Measurements from ENCODE around the gene INPP1.

INPP1 gene

DNA sequence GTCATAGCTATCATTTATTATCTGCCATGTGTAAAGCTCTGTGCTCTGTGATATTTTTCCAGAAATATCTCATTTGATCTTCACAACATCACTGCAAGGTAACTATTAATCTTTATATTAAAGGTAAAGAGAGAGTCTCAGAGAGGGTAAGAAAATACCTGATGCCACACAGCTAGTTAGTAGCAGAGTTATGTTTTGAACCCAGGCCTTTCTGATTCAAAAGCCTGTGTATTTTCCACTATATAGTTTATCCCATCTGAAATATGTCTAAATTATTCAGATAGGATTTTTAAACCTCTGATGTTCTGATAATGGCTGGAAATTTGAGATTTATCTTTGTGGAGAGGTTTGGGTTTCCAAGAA lies 10.1 kb downstream of the INPP1 start:
- no peak overlapping the region for H3K27ac ChIP-seq (ENCODE audit: low read length)
- H3K36me3 ChIP-seq (ENCODE audit: insufficient read depth, low read length), result no peaks in the 10 kb centered on the region
- ATAC-seq (ENCODE audit: insufficient read depth, low read depth), result no peak
- H4K20me1 ChIP-seq (ENCODE audit: insufficient read depth, low read length), result no peaks in the 10 kb centered on the region
- no peaks in the 10 kb centered on the region for H3K79me2 ChIP-seq (ENCODE audit: insufficient read depth, low read length)
- H3K9me3 ChIP-seq (ENCODE audit: insufficient read depth, low read length, severe bottlenecking), result no peaks in the 10 kb centered on the region
- no peak for DNase-seq
- no peak for TF ChIP-seq EZH2 (IDR thresholded peaks at IDR 0.05; ENCODE audit: borderline replicate concordance, low read depth, low read length, severe bottlenecking)
- TF ChIP-seq, protein P1, sequence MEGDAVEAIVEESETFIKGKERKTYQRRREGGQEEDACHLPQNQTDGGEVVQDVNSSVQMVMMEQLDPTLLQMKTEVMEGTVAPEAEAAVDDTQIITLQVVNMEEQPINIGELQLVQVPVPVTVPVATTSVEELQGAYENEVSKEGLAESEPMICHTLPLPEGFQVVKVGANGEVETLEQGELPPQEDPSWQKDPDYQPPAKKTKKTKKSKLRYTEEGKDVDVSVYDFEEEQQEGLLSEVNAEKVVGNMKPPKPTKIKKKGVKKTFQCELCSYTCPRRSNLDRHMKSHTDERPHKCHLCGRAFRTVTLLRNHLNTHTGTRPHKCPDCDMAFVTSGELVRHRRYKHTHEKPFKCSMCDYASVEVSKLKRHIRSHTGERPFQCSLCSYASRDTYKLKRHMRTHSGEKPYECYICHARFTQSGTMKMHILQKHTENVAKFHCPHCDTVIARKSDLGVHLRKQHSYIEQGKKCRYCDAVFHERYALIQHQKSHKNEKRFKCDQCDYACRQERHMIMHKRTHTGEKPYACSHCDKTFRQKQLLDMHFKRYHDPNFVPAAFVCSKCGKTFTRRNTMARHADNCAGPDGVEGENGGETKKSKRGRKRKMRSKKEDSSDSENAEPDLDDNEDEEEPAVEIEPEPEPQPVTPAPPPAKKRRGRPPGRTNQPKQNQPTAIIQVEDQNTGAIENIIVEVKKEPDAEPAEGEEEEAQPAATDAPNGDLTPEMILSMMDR (IDR thresholded peaks at IDR 0.05; ENCODE audit: borderline replicate concordance, extremely low read depth, low read length, poor library complexity, severe bottlenecking), result no peak
- H2AFZ ChIP-seq (ENCODE audit: low read depth, low read length), result no peak overlapping the region
- no peak overlapping the region for H3K4me2 ChIP-seq (ENCODE audit: insufficient read depth, low read length)
- no peak overlapping the region for H3K4me3 ChIP-seq (ENCODE audit: low read depth in 1 of 2, low read length in 2 of 2)
- H3K4me1 ChIP-seq (ENCODE audit: insufficient read depth, low read length), result no peaks in the 10 kb centered on the region
- H3K27me3 ChIP-seq (ENCODE audit: insufficient read depth, low read length, poor library complexity), result no peaks in the 10 kb centered on the region
- no peak overlapping the region for H3K9ac ChIP-seq (ENCODE audit: low read depth, low read length)

DNA sequence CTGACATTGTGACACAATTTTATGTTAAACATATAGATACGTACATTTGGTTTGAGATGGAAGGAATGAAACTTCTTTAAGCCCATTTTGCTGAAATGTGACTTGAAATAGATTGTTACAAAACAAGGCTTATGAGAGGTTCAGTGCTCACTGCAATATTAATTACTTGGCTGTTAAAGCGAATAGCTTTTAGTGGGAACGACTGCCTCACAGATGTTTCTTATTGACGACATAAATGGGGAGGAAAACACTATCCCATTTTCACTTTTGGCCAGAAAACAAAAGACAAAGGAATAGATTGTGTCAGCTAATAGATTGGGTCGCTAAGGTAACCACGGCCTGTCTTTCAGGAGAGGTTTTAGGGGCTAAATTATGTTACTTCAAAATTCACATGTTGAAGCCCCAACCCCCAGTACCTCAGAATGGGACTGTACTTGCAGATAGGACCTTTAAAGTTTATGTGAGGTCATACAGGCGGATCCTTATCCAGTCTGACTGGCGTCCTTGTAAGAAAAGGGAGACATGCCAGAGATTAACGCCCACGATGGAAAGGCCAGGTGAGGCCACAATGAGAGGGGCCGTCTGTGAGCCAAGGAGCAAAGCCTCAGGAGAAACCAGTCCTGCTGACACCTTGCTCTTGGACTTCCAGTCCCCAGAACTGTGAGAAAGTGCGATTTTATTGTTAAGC lies 10.8 kb downstream of the INPP1 start:
- no peaks in the 10 kb centered on the region for H3K36me3 ChIP-seq (ENCODE audit: insufficient read depth, low read length)
- TF ChIP-seq, protein P1 (IDR thresholded peaks at IDR 0.05; ENCODE audit: borderline replicate concordance, extremely low read depth, low read length, poor library complexity, severe bottlenecking), result no peak
- no peak for TF ChIP-seq EZH2 (IDR thresholded peaks at IDR 0.05; ENCODE audit: borderline replicate concordance, low read depth, low read length, severe bottlenecking)
- no peak overlapping the region for H3K9ac ChIP-seq (ENCODE audit: low read depth, low read length)
- ATAC-seq (ENCODE audit: insufficient read depth, low read depth) (no peak), DNase-seq (no peak)
- H3K4me1 ChIP-seq (ENCODE audit: insufficient read depth, low read length), result peaks cover 6% of the 10 kb centered on the region
- H2AFZ ChIP-seq (ENCODE audit: low read depth, low read length), result no peak overlapping the region
- no peak overlapping the region for H3K4me2 ChIP-seq (ENCODE audit: insufficient read depth, low read length)
- H3K79me2 ChIP-seq (ENCODE audit: insufficient read depth, low read length), result no peaks in the 10 kb centered on the region
- H3K9me3 ChIP-seq (ENCODE audit: insufficient read depth, low read length, severe bottlenecking), result no peaks in the 10 kb centered on the region
- H4K20me1 ChIP-seq (ENCODE audit: insufficient read depth, low read length), result no peaks in the 10 kb centered on the region
- no peaks in the 10 kb centered on the region for H3K27me3 ChIP-seq (ENCODE audit: insufficient read depth, low read length, poor library complexity)
- no peak overlapping the region for H3K27ac ChIP-seq (ENCODE audit: low read length)
- no peak overlapping the region for H3K4me3 ChIP-seq (ENCODE audit: low read depth in 1 of 2, low read length in 2 of 2)

DNA sequence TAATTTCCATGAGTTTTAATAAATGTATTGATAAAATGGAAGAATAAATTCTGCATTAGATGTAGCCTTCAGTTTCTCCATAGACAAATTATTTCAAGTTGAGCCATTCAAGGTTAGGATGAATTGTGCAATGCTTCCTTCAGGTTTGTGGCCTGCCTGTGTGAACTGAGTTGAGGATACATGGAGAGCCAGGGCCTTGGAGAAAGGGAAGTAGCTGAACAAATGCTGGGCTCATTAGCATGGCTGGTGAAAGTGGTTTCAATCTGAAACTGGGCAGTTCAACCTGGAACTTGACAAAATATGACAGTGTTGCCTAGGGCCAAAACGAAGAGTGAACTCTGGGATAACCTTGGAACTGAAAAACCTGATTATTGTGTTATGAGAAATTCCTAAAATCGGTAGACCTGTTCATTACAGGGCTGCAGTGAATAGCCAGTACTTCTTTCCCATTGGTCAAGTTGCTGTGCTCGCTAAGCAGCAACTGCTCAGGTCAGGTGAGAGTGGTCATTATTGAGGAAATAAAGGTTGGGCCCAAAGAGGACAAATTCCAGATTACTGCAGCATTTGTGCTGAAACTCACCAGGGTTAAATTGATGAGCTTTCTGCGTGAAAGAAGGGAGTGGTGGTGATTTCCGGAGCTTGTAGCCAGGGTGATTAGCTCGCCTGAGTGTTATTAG lies 12.7 kb downstream of the INPP1 start:
- TF ChIP-seq, protein P1 (IDR thresholded peaks at IDR 0.05; ENCODE audit: borderline replicate concordance, extremely low read depth, low read length, poor library complexity, severe bottlenecking), result no peak
- TF ChIP-seq EZH2 (IDR thresholded peaks at IDR 0.05; ENCODE audit: borderline replicate concordance, low read depth, low read length, severe bottlenecking), result no peak
- H3K79me2 ChIP-seq (ENCODE audit: insufficient read depth, low read length), result no peaks in the 10 kb centered on the region
- no peaks in the 10 kb centered on the region for H3K36me3 ChIP-seq (ENCODE audit: insufficient read depth, low read length)
- H4K20me1 ChIP-seq (ENCODE audit: insufficient read depth, low read length), result no peaks in the 10 kb centered on the region
- no peak overlapping the region for H2AFZ ChIP-seq (ENCODE audit: low read depth, low read length)
- H3K4me1 ChIP-seq (ENCODE audit: insufficient read depth, low read length), result peaks cover 22% of the 10 kb centered on the region
- no peaks in the 10 kb centered on the region for H3K27me3 ChIP-seq (ENCODE audit: insufficient read depth, low read length, poor library complexity)
- H3K4me3 ChIP-seq (ENCODE audit: low read depth in 1 of 2, low read length in 2 of 2), result no peak overlapping the region
- no peaks in the 10 kb centered on the region for H3K9me3 ChIP-seq (ENCODE audit: insufficient read depth, low read length, severe bottlenecking)
- no peak overlapping the region for H3K9ac ChIP-seq (ENCODE audit: low read depth, low read length)
- no peak for ATAC-seq (ENCODE audit: insufficient read depth, low read depth)
- no peak overlapping the region for H3K27ac ChIP-seq (ENCODE audit: low read length)
- no peak for DNase-seq
- H3K4me2 ChIP-seq (ENCODE audit: insufficient read depth, low read length), result no peak overlapping the region

Data from DND-41 (cell line).